HG03342 (cell line): ENCODE measurements around the gene GARNL3.
A peak's percentile ranks its signal among the peaks of the same experiment; 100 is the strongest.

ENCODE experiments used
- ATAC-seq: cut with Tn5 transposase; IDR thresholded peaks from one replicate; pipeline ENCODE4 v1.9.1; 2021; ENCODE audit warnings: mild to moderate bottlenecking, moderate library complexity; ENCODE audit not compliant: unreplicated experiment

GARNL3 gene

DNA sequence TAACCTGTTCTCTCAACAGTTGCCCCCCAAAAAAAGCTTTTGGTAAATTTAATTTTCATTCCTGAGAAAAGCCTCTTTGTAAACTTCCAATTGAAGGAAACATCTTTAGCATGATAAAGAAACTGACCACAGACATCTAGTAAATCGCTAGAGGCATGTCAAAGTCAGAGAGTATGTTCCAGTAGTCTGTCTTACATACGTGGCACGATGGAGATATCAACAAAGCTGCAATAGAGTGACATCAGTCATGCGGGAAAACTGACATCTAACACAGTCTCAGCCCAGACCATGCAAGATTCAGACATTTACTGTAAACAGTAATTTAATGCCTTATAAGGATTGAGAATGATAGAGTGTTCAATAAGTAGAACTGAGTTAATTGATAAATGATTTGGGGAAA, 45.1 kb downstream of the GARNL3 start:
- ATAC-seq = no peak

DNA sequence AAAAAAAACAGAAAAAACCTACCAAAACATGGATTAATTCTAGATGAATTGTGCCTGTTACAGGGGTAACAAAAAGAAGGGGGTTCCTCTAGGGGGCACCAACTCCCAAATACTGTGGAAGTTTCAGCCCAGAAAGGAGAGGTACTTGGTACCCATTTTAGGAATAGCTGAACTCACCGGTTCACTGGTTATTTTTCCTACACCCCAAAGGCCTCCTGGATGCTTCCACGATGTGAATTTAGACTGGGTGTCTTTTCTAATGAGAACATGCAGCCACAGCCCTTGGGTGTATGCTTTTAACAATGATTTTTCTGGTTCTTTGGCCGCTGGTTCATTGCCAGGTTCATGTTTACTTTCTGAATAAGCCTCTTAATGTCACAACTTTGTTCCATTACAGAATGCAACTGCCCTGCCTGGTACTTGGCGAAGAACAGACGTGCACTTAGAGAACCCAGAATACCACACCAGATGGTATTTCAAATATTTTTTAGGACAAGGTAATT, 46.7 kb downstream of the GARNL3 start:
- no peak for ATAC-seq

DNA sequence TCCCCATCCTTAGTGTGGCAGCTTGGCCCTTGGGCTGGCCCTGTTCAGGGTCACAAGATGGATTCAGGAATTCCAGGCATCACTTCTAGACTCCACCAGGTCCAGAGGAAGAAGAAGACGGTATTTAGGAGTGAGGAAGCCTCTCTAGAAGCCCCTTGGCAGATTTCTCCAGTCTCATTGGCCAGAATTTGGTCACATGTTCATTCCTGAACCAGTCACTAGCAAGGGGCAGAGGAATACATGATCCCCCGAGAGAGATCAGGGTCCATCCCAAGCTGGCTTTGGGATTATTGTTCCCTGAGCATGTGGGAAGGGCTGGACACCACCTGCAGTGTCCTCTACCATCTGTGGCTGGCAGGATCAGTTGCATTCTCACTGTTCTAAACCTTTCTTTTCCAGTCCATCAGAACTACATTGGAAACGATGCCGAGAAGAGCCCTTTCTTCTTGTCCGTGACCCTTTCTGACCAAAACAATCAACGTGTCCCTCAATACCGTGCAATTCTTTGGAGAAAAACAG, 48.5 kb downstream of the GARNL3 start:
- ATAC-seq = no peak

DNA sequence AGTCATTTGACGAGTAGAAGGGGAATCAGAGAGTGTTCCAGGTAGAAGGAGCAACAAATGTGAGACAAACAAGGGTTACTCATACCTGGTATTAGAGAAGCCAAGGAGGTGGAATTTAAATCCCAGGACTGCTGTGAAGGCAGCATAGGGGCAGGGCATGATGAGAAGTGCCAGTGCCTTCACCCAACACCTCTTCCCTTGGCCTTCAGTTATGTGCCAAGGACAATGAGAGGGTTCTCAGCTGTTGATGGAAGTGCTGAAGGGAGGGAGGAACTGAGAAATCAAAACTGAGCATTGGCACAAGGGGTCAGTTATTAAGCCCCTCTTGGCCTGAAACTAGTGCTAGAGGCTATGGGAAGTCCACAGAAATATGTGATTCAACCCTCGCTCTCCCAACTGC, 50.3 kb downstream of the GARNL3 start:
- no peak for ATAC-seq

DNA sequence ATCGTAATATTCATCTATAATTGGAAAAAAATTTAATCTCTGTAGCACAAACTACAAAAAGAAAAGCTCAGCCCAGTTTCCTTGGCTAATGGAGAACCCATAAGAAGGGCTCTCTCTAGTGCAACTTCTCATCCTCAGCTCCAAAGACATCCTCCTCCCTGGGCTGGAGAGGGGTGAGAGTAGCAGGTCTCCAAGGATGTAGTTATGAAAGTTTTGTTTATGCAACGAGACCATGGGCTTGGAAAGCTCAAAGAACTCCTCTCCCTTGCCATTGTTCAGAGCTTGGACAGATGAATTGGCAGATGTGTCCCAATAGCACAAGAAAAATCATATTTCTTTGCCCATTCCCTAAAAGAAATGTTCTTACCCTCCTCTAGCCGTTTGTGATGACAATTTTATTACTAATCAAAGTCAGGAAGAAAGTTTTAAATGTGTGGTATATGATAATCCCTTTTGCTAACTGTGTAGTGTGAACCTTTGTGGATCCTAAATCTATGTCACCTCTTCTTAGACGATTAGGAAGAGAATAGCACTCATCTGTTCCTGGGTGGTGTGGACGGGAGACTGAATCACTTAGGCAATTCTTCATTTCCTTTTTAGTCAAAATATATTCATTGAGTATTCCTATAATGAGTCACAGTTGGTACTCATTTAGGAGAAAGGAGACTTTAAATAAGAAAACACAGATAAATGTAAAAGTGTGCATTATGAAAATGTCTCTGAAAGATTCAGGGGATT, 52.2 kb downstream of the GARNL3 start:
- no peak for ATAC-seq

DNA sequence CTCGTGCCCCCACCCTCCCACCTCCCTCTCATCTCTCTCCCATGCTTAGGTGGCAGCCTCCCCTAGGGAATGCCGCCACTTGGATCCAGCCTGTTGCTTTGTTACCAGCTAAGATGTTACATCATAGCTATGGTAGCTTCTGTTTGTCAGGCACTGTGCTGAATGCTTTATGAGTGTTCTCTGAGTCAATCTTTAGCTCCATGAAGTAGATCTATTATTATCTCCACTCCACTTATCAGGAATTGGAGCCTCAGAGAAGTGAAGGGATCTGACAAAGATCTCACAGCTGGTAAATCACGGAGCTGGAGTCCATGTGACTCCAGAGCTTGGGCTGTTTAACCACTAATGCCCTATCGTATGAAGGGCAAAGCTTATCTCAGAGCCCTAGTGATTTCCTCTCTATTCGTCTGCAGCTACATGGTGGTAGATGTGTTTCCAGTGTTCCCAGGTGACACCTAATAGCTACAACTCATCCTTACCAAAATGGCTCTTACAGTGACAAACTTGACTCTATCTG, 54.1 kb downstream of the GARNL3 start:
- ATAC-seq = no peak

DNA sequence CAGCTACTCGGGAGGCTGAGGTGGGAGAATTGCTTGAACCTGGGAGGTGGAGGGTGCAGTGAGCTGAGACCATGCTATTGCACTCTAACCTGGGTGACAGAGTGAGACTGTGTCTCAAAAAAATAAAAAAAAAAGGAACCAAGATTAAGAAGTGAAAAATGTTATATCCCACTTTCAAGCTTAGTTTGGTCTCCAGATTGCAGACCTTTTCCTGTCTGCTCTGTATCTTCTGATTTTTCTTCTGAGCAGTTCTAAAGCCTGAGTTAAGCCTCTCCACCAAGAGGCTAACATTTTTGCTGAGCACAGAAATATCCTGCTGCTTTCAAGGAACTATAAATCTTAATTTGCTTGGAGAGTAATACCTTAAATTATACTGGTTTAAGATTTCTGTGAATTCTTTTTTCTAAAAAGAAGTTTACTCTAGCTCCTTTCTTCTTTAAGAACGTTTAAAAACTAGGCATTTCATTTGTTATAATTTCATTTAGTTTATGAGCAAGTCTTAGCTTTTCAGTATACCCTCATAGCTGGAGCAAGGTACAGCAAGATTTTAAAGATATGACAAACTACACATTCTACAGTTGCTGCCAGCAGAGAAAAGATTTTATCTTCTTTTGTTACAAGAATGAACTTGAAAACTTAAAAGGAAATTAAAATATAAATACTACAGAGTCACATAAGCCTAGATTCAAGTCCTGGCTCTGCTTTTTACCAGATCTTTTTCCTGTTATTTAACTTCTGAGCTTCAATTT, 55.0 kb downstream of the GARNL3 start:
- ATAC-seq = peak; percentile 58

DNA sequence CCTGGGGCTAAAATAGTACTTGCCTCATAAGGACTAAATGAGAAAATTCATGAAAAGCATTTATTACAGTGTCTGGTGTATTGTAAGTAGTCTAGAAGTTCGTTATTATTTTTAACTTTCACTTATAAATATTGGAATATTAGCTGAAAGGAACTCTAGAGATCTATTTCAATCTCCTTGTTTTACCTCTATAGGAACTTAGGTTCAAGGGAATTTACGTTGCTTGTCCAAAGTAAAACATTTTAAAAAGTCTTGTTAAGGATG, 55.5 kb downstream of the GARNL3 start:
- ATAC-seq = no peak

DNA sequence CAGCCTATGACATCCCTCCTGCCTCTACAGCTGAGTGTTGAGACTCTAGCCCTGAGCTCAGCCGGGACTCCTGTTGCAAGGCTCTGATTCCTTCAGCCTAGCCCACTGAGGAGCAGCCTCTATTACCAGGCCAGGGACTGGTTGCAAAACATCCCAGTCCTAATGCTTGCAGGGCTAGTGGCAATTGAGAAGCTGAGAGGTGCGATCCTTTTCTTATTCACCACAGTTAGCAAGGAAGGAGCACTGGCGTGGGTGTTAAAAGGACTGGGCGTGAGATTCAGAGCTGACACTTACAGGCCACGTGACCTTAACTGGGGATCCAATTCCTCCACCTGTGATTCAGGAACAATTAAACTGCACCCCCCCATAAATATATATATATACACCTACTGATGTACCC, 58.8 kb downstream of the GARNL3 start:
- ATAC-seq = no peak

DNA sequence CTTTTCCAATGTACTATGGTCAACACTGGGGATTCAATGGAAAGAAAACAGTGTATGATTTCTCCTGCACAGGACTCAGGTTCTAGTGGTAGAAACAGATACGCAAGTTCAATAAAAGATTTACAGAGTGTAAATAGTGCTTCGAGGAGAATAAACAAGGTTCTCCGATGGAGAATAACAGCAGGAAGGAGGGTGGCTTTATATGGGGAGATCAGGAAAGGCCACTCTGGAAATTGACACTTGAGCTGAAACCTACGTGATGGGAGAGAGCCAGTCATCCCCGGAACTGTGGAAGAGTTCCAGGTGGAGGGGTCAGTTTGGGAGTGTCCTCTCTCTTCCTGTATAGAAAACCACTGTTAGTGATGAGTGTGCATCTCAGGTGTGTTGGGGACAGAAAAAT, 65.9 kb downstream of the GARNL3 start:
- no peak for ATAC-seq

DNA sequence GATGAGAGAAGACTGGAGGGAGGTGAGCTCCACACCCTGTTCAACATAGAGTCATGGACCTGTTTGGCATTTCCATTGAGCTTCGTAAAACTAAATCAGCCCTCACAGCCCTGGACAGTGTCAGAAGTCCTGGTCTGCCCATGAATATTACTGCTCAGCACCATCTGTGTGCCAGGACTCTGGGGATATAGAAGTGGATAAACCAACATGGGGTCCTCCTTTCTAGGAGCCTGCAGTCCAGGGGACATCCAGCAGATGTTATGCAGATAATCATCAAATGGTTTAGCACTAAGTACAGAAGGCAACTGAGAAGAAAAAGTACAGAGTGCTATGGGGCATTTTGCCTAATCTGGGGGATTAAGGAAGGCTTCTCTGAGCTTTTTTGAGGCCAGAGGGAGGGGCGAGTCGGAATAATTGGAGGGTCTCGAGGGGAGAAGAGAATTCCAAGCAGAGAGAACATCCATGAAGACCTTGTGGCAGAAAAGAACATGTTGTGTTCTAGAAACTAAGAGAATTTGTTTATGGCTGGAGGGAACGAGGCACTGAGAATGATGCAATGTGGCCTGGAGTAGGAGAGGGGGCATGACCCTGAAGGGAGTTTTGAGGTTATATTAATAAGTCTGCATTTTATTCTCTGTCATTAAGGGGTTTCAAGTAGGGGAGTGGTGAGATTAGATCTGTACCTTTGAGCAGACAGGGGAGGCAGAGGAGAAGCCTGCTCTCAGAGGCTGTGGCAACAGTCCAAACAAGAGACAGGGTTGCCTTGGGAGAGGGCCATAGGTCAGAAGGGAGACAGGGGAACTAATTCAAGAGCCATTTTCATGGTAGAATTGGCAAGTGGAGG, 68.9 kb downstream of the GARNL3 start:
- ATAC-seq = no peak

DNA sequence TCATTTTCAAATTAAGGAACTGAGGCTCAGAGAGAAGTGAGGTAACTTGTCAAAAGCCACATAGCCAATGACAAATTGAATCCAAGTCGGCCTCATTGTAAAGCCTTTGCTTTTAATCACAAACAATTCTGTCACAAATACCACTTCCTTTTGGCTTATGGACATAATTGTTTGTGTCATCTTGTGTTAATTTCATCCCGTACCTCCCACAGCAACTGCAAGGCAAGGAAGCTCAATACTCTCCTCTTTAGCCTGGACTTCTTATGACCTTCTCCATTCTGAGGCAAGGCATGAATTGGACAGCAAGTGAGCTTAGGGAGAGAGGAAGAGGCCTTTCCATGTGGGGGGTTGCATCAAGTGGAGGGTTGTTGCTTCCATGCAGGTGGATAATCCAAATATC, 70.2 kb downstream of the GARNL3 start:
- no peak for ATAC-seq

DNA sequence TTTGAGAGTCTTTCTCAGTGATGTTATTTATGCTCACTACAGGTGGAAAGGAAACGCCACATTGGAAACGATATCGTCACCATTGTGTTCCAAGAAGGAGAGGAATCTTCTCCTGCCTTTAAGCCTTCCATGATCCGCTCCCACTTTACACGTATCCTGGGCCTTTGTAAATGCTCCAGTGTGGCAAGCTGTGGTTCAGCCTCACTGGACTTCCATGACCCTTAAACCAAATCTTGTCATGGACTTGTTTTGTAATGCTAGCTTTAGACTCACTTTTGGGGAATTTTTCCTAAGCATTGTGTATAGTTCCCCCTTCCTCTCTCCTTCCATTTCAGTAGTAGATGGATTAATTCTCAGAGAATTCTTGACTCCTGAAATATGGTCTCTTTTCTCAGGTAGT, 71.5 kb downstream of the GARNL3 start:
- no peak for ATAC-seq

DNA sequence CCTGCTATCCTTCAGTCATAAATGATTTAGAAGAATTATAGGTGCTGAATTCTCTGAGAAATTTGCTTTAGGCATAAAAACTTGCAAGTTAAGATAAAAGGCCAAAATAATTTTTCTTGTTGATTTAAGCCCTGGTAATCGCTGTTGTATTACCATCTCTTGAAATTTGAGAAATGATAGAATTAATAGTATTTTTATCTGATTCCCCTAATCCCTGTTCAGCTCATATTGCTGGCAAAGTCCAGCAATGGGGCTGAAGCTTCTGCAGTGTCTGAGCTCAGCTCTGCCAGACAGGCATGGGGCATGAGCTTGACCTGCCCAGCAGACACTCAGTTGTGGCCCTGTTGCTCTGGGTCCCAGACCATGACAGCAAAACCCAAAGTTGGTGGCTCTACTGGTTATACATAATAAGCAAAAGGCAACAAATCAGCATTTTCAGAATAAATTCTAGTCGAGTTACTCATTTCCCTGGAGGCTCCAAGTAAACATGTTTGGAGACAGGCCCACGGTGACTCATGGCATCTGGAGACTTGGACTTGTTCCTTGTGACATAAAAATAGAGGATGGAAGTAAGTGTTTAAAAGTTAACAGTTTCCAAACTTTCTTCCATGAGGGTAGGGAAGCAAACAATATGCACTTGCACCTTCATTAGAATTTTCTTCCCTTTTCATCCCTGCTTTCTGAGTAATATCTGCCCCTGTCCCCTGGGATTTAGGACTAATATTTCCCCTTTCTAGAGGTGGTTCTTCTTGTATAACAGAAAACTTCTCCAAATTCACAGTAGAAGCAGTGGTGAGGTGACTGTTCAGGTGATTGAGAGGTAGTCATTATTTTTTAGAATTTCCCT, 72.2 kb downstream of the GARNL3 start:
- no peak for ATAC-seq

DNA sequence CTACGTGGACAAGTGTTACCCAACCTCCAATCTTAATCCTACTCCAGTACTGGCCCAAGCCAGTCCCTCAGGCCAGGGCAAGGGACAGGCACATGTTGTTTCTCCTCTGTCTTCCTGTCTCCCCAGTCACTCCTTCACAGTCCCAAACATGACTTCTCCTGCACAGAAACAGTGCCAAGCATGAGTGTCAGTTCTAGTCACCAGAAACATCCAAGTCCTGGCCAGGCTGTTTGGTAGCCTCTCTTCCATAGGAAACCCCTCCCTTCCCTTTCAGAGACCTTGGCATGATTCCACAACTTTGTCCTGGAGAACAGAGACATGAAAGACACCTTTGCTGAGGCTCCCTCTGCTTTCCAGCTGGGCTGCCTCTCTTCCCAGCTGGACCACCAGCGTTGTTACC, 76.1 kb downstream of the GARNL3 start:
- ATAC-seq = no peak

DNA sequence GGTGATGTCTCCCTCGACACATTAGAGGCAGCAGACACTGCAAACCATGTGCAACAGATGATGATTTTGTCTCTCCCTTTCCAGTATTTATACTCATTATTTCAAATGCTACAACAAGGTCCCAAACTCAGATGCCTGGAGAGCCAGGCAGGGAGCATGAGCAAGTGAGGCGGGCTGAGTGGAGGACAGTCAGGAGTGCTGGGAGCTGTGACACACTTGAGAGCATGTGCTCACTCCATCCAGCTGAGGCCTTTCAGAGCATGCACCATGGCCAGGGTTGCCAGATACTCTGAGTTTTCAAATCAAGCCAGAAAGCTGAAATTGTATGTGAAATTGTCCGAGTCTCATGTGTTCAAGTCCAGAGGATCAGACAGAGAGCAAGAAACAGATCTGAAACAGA, 76.6 kb downstream of the GARNL3 start:
- ATAC-seq = no peak

DNA sequence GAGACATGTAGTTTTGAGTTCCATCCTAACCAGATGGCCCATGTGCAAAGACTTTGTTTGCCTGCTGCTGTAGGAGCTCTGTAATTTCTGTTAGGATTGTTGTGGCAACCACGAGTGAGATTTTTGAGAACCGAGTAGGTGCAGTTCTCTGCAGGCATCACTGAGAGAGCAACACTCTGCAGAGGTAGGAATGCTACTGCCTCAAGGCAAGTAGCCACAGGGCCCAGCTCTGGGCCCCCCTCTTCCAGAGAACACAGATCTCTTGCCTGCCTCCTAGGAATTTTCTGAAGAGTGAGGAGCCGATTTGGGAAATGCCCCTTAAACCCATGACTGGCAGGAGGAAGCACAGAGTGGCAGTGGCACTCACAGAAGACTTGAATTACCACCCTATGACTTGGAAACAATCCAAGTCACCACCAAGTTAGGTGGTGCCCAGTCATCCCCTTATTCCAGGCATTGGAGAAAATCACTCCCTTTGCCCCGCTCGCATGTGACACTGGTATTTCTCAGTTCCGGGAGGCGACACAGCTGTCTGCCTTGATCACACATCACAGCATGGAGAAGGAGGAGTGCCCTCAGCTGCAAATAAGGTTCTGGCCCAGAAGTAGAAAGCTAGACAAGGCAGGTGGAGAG, 79.9 kb downstream of the GARNL3 start:
- no peak for ATAC-seq

DNA sequence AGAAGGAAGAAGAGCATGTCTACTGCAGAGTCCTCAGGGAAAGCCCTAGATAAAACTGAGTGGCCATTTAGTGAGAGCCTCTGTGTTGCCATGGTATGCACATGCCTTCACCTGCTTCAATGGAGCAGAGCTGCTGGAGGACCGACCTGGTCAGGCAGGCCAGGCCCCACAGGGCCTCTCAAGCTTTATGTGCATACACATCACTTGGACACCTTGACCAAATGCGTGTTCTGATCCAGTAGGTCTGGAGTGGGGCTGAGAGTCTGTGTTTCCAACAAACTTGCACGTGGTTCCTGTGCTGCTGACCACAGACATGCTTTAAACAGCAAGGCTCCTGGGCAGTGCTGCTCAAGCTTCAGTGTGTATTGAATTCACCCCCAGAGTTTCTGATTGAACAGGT, 81.0 kb downstream of the GARNL3 start:
- no peak for ATAC-seq

DNA sequence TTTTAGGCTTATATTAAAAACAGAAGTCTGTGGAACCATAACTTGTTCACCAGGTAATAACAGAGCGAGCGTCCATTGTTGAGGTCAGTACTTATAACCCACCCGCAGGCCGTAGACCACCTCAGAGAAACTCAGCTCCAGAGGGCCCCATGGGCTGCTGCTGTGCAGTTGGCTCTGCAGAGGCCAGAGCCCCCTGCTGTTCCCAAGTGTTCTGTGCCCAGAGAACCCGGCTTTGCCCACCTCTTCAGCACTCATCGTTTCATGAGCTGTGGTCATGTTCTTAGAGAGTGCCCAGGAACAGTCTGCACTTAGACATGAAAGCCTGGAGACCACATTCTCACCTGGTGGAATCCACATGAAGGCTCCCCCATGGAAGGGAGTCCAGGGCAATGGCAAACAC, 82.0 kb downstream of the GARNL3 start:
- ATAC-seq = no peak
